Loucy (cell line): ENCODE data around the gene CLSTN1.

Source experiments
- CTCF ChIP-seq: fragments of 200-600 bp; sonication (generic); conservative IDR thresholded peaks from 2 replicates; pipeline ENCODE4 v1.5.1; 2014; ENCODE audit warnings: mild to moderate bottlenecking, antibody characterized with exemption, low read length
- EZH2phosphoT487 ChIP-seq: fragments of 200-600 bp; IDR thresholded peaks from 2 replicates; pipeline ENCODE4 v1.6.1; 2018; ENCODE audit warnings: antibody characterized with exemption, mild to moderate bottlenecking, moderate library complexity, borderline replicate concordance

GRCh38 chr1:9873385-9873784 lies 49.6 kb upstream of the CLSTN1 start:
- TF ChIP-seq CTCF, result no peak
- no peak for TF ChIP-seq EZH2phosphoT487
